ENCODE data around the gene FKBP8.
"Not testable (repeated sequence)": the region's sequence is repeated elsewhere in the genome, so short reads cannot be mapped to it uniquely, and the experiment has no call there.

Gene FKBP8

DNA sequence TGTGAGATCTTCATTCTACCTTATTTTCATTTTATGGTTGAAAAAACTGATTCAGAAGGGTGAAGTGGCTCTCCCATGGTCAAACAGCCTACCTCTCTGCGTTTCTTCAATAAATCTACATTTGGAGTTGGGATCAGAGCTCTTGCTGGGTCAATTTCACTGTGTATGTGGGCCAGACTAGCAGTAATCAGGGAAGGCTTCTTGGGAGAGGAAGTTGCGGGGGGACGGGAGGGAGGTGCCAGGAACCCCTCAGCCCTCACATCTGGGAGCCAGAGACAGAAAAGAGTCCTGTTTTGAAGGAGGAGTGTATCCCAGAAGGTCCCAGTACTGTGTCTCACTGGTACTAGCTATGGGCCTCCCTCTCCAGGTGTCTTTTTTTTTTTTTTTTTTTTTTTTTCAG lies 15.2 kb upstream of the FKBP8 start:
- no peak for DNase-seq (ENCODE audit: low read depth)

DNA sequence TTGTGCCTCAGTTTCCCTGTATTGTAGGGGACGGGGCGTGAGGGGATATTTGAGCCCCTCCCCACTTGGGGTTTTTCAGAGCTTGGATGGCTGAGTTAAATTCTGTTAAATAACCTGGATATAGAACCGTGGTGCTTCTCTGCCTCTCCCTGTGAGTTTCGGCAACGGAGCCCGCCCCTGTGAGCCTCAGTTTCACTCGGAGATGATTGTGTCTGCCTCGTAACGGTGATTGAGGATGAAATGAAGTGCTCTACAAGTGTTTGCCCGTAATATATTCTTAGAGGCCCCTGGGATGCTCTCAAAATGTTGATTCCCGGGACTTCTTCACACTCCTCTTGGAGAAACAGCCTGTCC lies 14.8 kb upstream of the FKBP8 start:
- no peak for DNase-seq (ENCODE audit: low read depth)

DNA sequence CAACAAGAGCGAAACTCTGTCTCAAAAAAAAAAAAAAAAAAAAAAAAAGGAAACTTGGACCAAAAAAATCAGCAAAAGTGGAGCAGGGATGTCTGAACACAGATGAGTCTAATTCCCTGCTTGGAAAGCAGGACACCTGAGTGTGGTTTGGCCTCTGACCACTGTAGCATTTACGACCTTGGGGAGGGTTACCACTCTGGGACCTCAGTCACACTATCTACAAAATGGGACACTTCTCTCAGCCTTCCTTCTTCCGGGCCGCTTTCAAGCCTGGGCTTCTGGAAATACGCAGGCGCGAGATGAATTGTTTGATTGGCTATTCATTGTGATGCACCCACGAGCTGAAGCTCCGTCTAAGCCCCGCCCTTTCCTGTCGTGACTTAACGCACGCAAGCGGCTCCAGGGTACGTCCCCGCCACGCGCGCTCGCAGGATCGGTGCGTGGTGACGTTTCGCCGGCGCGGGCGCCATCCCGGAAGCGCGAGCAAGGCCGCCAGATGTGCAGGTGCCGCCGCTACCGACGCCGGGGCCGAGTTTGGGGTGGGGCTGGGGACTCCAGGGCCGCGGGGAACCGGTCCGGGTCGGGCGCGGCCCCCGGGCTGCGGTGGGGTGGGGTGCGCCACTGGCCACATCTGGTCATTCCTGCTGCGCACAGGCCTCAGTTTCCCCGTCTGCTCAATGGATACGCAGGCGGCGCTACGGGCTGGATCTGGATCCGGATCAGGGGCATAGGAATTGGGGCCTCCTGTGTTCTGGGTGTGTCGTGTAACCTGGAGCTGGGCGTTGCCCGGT lies 14.2 kb upstream of the FKBP8 start, which contains the start of gene KXD1:
Gene KXD1 (plus strand): TSS at position 460 of the 791 bp plus-strand sequence. CDS start 4,187 bp downstream, outside the sequence.
- DNase-seq (ENCODE audit: low read depth) = peak; percentile 99

DNA sequence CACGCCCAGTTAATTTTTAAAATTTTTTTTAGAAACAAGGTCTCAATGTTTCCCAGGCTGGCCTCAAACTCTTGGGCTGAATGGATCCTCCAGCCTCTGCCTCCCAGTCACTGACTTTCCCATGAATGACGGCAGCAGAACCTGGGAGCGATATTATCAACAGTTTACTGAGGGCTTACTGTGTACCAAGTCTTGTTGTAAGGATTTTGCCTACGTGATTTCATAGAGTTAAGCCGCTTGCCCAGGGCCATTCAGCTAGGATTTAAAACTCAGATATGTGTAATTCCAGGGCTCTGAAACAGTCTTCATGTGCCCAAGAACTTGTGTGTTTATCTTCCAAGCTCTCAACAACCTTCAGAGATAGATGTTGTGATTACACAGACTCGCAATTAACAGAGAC lies 8.3 kb upstream of the FKBP8 start:
- DNase-seq (ENCODE audit: low read depth) = no peak

DNA sequence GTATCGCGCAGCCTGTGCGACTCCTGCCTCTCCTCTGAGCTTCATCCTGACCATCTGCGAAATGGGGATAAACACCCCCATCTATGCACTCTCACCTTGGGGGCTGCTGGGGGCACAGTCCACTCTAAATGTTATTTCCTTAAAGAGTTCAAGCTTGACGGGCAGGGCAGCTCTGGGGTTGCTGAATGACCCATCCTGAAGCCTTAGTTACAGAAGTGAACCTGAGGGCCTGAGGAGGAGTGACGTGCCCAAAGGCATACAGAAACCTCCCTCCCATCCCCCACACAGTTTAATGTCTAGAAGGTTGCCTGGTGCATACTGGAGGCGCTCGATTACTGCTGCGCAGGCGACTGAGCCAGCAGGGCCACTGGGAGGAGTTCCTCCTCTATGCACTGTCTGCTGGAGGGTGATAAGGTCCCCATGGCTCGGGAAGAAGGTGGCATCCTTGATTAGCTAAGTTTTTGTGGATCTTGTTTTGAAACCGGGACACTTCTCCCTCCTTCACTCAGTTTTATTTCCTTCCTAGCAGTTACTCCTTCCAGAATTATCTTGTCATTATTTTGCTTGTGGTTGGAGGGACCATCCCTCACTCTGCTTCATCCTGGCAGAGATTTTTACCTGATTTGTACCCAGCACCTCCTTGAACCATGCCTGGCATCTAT lies 572 bp upstream of the FKBP8 start:
- peak; percentile 48 for DNase-seq (ENCODE audit: low read depth)

DNA sequence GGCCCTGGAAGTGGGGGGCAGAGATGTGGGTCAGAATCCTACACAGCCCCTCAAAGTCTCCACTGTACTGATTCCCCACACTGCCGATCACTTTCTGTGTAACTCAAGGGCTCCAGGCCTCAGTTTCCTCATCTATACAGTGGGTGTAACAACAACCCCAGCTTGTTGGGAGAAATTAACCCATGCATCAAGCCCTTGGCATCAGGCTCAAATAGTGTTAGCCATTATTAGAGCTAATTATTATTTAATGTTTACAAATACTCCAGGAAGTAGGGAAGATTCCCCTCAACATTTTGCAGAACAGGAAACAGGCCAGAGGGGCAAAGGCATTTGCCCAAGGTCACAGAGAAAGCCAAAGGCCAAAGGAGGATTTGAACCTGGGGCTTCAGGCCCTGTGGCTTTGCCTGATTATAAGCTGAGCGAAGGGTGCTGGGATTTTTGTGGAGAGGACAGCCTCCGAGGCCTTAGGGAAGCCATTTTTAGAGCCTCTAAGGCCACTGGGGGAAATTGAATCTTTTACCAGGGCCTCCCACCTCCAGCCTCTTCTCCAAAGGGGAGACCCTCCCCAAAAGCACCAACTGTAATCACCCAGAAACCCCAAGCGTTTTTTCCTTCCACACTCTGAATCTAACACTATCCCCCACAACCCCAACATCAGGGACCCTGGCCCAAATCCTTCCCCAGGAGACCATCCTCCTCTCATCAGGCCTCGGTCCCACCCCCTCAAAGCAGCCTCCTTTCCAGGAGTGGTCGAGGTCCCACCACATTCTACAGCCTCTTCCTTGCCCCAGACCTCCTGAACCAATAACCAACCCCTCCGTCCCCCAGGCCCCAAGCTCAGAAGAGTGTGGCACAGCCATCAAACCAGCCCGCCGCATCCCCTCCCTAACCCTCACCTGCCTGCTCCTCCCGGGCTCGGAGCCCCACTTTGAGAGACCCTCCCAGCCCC lies 1.1 kb downstream of the FKBP8 start:
- no peak for DNase-seq (ENCODE audit: low read depth)

DNA sequence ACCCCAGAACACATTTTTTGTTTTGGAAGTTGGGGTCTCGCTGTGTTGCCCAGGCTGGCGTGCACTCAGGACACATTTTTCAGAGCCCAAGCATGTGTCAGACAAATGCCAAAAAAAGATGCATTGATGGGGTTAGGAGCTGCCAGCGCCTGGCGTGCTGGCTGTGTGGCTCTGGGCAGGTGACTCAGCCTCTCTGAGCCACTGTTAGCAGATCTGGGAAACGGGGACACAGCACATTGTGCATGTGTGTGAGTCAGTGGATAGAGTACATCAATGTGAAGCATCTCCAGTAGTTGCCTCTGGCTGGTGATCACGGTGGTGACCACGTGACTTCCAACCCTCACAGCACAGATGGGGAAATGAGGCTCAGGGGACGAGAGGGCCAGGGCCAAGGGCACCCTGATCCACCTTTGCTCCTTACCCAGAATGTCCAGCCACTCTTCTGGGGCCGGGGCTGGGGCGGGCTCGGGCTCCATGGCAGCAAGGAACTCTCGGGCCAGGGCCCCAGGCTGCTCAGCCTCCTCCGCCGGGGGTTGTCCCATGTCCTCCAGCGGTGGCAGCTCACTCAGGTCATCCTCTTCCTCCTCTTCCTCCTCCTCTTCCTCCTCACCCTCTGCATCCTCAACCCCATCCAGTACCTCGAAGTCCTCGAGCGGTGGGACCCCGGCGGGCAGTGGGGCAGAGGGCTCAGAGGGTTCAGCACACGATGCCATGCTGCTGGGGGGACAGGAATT lies 1.9 kb downstream of the FKBP8 start:
- peak; percentile 17 for DNase-seq (ENCODE audit: low read depth)

DNA sequence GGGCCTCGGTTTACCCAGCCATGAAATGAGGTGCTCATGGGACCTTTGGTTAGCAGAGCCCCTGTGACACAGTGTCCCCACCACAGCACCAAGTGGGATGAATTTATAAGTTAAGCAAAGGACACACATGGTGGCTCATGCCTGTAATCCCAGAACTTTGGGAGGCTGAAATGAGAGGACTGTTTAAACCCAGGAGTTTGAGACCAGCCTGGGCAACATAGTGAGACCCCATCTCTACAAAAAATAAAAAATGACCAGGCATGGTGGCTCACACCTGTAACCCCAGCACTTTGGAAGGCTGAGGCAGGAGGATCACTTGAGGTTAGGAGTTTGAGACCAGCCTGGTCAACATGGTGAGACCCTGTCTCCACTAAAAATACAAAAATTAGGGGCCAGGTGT lies 3.2 kb downstream of the FKBP8 start:
- DNase-seq (ENCODE audit: low read depth) = not testable (repeated sequence)

DNA sequence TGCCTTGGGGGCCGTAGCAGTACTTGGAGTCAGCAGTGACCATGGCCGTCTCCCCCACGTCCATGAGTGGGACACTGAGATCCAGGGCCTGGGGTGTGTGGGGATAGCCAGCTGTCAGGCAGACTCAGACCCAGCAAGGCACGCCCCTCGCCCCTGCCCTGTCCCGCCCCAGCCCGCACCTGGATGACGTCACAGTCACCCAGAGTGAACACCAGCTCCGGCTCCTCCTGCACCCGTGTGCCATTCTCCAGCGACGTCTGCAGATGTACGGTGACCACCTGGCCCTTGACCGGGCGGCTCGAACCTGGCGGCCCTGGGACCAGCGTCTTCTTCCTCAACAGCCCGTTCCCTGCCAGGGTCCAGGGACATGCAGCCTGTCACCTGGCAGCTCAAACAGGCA lies 4.0 kb downstream of the FKBP8 start:
- no peak for DNase-seq (ENCODE audit: low read depth)

DNA sequence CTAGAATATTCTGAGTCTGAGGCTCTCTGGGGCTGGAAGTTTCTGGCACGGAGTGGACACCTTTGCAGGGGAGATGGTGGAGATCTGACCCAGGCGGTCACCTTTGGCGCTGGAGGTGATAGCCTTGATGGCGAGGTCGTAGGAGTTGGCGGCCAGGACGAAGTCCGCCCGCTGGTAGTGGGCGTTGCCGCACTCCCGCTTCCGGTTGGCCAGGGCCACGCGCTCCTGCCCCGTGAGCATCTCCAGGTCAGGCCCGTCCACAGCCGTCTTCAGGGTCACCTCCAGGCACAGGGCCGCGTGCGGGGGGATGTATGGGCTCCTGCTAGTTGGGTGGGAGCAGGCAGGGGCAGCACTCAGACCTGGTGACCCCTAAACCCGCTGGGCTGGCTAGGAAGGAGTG lies 5.3 kb downstream of the FKBP8 start:
- no peak for DNase-seq (ENCODE audit: low read depth)

DNA sequence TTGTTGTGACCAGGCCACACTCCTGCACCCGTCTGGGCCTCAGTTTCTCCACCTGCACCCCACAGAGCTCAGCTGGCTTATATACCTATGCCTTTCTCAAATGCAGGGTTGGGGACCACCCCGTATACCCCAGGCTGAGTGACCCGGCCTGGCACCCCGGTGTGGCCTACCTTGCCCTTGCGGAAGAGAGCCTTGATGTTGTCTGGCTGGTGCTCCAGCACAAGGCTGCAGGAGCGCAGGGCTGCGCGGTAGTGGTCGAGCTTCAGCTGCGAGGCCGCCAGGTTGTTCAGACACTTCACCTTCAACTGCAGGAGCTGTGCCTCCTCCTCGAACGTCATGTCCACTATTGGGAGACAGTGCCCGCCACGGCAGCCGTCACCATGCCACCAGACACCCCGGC lies 5.9 kb downstream of the FKBP8 start:
- DNase-seq (ENCODE audit: low read depth) = no peak

DNA sequence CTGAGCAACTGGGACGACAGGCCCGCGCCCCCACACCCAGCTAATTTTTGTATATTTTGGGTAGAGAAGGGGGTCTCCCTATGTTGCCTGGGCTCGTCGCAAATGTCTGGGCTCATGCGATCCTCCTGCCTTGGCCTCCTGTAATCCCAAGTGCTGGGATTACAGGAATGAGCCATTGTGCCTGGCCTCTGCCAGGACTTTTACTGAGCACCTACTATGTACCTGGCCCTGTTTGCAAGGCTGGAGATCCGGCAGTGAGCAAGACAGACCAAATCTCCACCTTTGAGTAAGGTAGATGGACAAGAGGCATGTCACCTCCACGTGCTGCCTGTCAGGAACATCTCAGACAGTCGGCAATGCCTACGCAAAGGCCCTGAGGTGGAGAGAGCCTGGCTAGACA lies 6.9 kb downstream of the FKBP8 start:
- no peak for DNase-seq (ENCODE audit: low read depth)

DNA sequence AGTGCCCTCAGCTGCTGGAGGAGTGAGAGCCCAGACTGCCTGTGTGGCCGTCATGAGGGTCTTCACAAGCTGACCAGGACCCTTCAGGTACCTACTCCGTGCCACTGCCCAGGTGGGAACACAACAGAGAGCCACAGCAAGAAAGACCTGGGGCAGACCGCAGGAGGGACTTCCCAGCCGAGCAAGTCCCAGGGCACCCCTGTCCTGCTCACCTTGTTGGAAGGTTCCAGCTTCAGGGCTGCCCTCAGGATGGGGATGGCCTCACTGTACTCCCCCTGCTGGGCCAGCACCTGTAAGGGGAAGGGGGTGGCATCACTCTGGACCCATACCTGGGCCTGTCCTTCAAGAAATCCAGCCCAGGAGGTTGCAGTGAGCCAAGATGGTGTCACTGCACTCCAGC lies 10.3 kb downstream of the FKBP8 start:
- DNase-seq (ENCODE audit: low read depth) = no peak

DNA sequence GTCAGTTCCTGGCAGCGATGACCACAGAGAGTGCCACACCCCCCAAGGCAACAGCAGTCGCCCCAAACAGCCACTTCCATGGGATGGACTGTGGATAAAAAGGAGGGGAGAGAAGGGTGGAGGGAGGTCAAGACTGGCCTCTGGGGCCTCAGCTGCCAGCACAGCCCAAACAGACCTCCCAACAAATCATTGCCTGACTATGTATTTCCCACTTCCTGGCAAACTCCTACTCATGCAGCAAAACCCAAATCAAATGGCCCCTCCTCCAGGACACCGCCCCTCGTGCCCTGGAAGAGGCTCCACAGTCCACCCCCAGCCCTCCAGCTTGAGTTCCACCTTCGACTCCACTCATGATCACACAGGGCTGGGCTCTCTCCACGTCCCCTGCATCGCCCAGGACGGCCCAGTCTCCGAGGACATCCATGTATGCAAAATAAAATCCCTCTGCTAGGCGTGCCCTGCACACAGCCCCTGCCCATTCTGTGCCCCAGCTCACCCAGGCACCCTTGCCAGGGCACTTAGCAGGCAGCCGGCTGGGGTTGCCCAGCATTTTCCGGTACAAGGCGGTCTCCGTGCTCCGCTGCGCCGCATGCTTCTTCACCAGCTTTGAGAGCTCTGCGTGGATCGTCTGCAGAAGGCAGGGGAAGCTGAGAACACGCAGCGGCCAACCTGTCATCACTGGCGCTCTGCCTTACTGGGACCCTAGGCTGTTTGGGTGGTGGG lies 11.0 kb downstream of the FKBP8 start:
- no peak for DNase-seq (ENCODE audit: low read depth)

DNA sequence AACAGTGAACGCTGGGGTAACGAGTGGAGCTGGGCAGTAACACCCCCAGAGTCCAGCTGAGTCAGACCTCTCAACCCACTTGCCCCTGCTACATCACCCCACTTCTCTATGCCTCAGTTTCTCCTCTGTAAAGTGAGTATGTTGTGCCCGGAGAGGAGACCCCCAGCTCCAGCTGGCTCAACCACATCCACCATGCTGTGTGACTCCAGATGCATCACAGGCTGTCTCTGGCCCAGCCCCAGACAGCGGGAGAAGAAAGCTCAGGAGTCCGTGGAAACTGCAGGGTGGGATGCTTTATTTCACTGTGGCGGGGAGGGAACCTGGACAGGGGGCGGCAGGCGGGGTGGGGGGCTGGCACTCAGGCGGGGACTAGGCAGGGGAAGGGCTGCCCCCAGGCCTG lies 11.9 kb downstream of the FKBP8 start:
- no peak for DNase-seq (ENCODE audit: low read depth)

DNA sequence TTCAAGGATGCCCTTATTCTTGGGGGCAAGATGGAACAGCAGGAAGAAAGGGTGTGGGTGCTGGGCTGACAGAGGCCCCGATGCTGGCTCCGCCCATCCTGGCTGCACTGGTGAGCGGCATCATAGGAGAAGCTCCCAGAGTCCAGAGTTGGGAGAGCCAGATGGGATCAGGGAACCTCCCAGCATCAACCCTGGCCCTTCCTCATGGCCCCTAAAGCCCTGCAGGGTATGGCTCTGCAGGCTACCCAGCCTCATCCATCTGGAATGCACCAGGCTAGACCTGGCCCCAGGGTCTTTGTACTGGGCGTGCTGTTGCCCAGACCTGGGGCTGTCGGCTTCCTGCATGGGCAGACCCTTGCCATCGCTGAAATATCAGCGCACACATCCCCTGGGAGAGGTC lies 13.6 kb downstream of the FKBP8 start:
- no peak for DNase-seq (ENCODE audit: low read depth)

DNA sequence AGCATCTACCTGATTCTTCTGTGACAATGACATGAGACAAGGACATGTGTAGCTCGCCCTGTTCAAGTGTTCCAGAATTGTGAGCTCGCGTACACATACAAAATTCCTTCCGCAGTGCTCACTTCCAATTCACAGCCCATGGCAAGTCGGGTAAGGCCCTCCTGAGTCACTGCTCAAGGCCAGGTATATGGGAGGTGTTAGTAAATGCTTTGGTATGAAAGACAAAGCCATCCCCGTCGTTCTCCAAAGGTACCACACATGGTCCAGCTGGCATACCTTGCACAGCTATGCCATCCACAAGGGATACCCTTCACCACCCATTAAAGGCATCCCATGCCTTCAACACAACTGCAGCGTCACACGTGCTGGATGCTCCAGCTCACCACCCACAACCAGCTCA lies 17.1 kb downstream of the FKBP8 start:
- DNase-seq (ENCODE audit: low read depth) = no peak

DNA sequence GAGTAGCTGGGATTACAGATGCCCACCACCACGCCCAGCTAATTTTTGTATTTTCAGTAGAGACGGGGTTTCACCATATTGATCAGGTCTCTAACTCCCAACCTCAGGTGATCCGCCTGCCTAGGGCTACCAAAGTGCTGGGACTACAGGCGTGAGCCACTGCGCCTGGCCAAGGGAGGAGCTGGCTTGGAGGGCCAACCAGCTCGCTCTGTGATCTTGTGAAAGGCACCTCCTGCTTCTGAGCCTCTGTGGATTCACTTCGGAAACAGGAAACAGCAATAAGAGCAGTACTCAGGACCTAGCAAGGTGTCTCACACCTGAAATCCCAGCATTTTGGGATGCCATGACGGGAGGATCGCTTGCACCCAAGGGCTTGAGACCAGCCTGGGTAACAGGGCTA lies 19.5 kb downstream of the FKBP8 start:
- no peak for DNase-seq (ENCODE audit: low read depth)

DNA sequence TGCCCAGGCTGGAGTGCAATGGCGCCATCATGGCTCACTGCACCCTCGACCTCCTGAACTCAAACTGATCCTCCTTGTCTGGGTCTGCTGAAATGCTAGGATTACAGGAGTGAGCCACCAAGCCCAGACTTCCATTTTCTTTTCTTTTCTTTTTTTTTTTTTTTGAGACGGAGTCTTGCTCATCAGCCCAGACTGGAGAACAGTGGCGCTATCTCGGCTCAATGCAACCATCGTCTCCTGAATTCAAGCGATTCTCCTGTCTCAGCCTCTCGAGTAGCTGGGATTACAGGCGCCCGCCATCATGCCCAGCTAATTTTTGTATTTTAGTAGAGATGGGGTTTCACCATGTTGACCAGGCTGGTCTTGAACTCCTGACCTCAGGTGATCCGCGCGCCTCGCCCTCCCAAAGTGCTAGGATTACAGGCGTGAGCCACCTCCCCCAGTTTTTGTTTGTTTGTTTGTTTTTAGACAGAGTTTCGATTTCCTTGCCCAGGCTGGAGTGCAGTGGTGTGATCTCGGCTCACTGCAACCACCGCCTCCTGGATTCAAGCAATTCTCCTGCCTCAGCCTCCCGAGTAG lies 20.4 kb downstream of the FKBP8 start:
- not testable (repeated sequence) for DNase-seq (ENCODE audit: low read depth)

DNA sequence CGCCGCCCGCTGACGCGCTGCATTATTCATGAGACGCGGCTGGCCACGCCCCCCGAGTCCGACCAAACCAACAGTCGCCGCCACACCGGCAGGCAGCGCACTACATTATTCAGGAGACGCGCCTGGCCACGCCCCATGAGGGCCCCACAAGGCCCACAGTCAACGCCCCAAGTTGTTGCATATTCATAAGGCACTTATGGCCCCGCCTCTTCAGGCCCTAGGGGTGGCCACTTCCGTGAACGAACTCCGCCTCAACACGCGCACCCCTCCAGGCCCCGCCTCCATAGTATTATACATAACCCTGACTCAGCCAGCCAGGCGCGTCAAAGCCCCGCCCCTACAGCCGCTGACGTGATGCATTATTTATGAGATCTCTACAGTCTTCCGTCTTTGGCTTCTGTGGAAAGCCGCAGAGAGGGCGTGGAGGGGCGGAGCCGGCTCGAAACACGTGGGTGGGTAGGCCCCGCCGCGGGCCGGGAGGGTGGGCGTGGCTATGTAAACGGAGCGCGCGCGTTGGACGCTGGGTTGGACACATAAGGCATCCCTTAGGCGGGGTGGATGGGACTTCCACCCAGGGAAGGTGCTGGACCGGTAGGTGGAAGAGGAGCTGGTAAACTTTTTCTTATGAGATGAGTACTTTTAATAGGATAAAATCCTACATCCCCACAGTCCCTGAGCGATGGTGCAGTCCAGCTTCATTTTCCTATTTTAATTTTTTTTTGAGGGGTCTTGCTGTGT lies 21.1 kb downstream of the FKBP8 start:
- peak; percentile 100 for DNase-seq (ENCODE audit: low read depth)
